ENCODE results near the gene ZCCHC12.

- no peak for TF ChIP-seq HDAC3 (IDR thresholded peaks at IDR 0.05; ENCODE audit: borderline replicate concordance, partially characterized antibody)
- TF ChIP-seq CTCF (IDR thresholded peaks at IDR 0.05 in 2 of 3, conservative IDR thresholded peaks at IDR 0.05 in 1 of 3; ENCODE audit: insufficient read depth in 2 of 3, low read depth in 1 of 3, low read length in 3 of 3): no peak
- TF ChIP-seq CBX8 (IDR thresholded peaks at IDR 0.05; ENCODE audit: borderline replicate concordance, extremely low read depth, low read depth, low read length, poor library complexity, severe bottlenecking): no peak
- no peak for TF ChIP-seq MAZ (CRISPR knock-in tag; conservative IDR thresholded peaks at IDR 0.05 in 1 of 2, IDR thresholded peaks at IDR 0.05 in 1 of 2)
- no peak for TF ChIP-seq LEF1 (IDR thresholded peaks at IDR 0.05)
- no peak for TF ChIP-seq ZBED1 (IDR thresholded peaks at IDR 0.05)
- no peak for TF ChIP-seq CCAR2 (IDR thresholded peaks at IDR 0.05; ENCODE audit: low read depth, low read length)
- TF ChIP-seq EP300 (IDR thresholded peaks at IDR 0.05; ENCODE audit: low read length): no peak
Observed at GRCh38 chrX:118779581-118779980, 44.0 kb upstream of the ZCCHC12 start.
